MG63 (cell line): Measurements from ENCODE around the gene GPX7. TPM values are rescaled to one million over a fixed set of nuclear protein-coding genes. Genes with fewer than 3 reads are reported as not detected.
"Not testable (repeated sequence)": the region's sequence is repeated elsewhere in the genome, so short reads cannot be mapped to it uniquely, and the experiment has no call there.

ENCODE experiments used
- DNase-seq: peaks from one replicate; pipeline ENCODE4 v3.0.0-alpha.2; 2020
- H3K27me3 ChIP-seq: fragments of 250-450 bp; sonication (Bioruptor Pico); 2 replicates; pipeline ENCODE4 v1.5.1; 2020; ENCODE audit warnings: mild to moderate bottlenecking, moderate library complexity
- H3K36me3 ChIP-seq: fragments of 250-450 bp; sonication (Bioruptor Pico); 2 replicates; pipeline ENCODE4 v1.5.1; 2020; ENCODE audit warnings: mild to moderate bottlenecking, moderate library complexity
- H3K4me3 ChIP-seq: fragments of 250-450 bp; sonication (Bioruptor Pico); 2 replicates; pipeline ENCODE4 v1.5.1; 2020; ENCODE audit warnings: mild to moderate bottlenecking, moderate library complexity
- H3K9me3 ChIP-seq: fragments of 250-450 bp; sonication (Bioruptor Pico); 2 replicates; pipeline ENCODE4 v1.5.1; 2020; ENCODE audit warnings: mild to moderate bottlenecking, moderate library complexity
- total RNA-seq: library from RNA; depleted of rRNA; stranded (reverse); fragments of >200 nt; shearing (Covaris generic); gene quantifications from 2 replicates; pipeline ENCODE4 v1.2.3, GENCODE V29; 2014; ENCODE audit warnings: low replicate concordance

The GPX7 gene
- total RNA-seq, 1 experiment from 2014 or later, result 22.5 TPM

GRCh38 chr1:52578066-52578465 is 24.1 kb upstream of the GPX7 start:
- not testable (repeated sequence) for H3K4me3 ChIP-seq, DNase-seq, H3K27me3 ChIP-seq, H3K36me3 ChIP-seq, H3K9me3 ChIP-seq

- no peaks in the 10 kb centered on the region for H3K36me3 ChIP-seq
- H3K9me3 ChIP-seq, result no peaks in the 10 kb centered on the region
- H3K27me3 ChIP-seq, result no peaks in the 10 kb centered on the region
- no peak overlapping the region for H3K4me3 ChIP-seq
- DNase-seq, result no peak
Measured at GRCh38 chr1:52579415-52579814, 22.8 kb upstream of the GPX7 start.

- Histone ChIP-seq H3K9me3 (no peaks in the 10 kb centered on the region), H3K27me3 (no peaks in the 10 kb centered on the region), H3K4me3 (no peak overlapping the region), H3K36me3 (no peaks in the 10 kb centered on the region)
- DNase-seq, result no peak
Measured at GRCh38 chr1:52580283-52580682, 21.9 kb upstream of the GPX7 start.

GRCh38 chr1:52582116-52582696 is 20.0 kb upstream of the GPX7 start:
- no peaks in the 10 kb centered on the region for H3K36me3 ChIP-seq
- no peaks in the 10 kb centered on the region for H3K27me3 ChIP-seq
- no peak overlapping the region for H3K4me3 ChIP-seq
- DNase-seq, result no peak
- no peaks in the 10 kb centered on the region for H3K9me3 ChIP-seq

- DNase-seq, result no peak
- no peaks in the 10 kb centered on the region for H3K36me3 ChIP-seq
- H3K9me3 ChIP-seq, result no peaks in the 10 kb centered on the region
- no peak overlapping the region for H3K4me3 ChIP-seq
- H3K27me3 ChIP-seq, result no peaks in the 10 kb centered on the region
Measured at GRCh38 chr1:52585474-52585873, 16.7 kb upstream of the GPX7 start.

GRCh38 chr1:52588027-52588426 is 14.1 kb upstream of the GPX7 start:
- no peaks in the 10 kb centered on the region for H3K27me3 ChIP-seq
- DNase-seq, result no peak
- no peak overlapping the region for H3K4me3 ChIP-seq
- H3K9me3 ChIP-seq, result no peaks in the 10 kb centered on the region
- H3K36me3 ChIP-seq, result no peaks in the 10 kb centered on the region

- H3K36me3 ChIP-seq, result no peaks in the 10 kb centered on the region
- H3K4me3 ChIP-seq, result no peak overlapping the region
- H3K9me3 ChIP-seq, result no peaks in the 10 kb centered on the region
- H3K27me3 ChIP-seq, result no peaks in the 10 kb centered on the region
- no peak for DNase-seq
Measured at GRCh38 chr1:52588535-52588934, 13.6 kb upstream of the GPX7 start.

GRCh38 chr1:52590266-52590665 is 11.9 kb upstream of the GPX7 start:
- no peaks in the 10 kb centered on the region for H3K9me3 ChIP-seq
- H3K36me3 ChIP-seq, result no peaks in the 10 kb centered on the region
- H3K4me3 ChIP-seq, result no peak overlapping the region
- DNase-seq, result no peak
- H3K27me3 ChIP-seq, result no peaks in the 10 kb centered on the region

GRCh38 chr1:52592637-52593323 is 9.4 kb upstream of the GPX7 start:
- H3K27me3 ChIP-seq, result no peaks in the 10 kb centered on the region
- H3K36me3 ChIP-seq, result no peaks in the 10 kb centered on the region
- no peaks in the 10 kb centered on the region for H3K9me3 ChIP-seq
- H3K4me3 ChIP-seq, result no peak overlapping the region
- DNase-seq, result no peak

- Histone ChIP-seq H3K4me3 (no peak overlapping the region), H3K27me3 (no peaks in the 10 kb centered on the region), H3K9me3 (no peaks in the 10 kb centered on the region), H3K36me3 (no peaks in the 10 kb centered on the region)
- no peak for DNase-seq
Measured at GRCh38 chr1:52593495-52593894, 8.7 kb upstream of the GPX7 start.

GRCh38 chr1:52595061-52595460 is 7.1 kb upstream of the GPX7 start:
- Histone ChIP-seq H3K9me3 (no peaks in the 10 kb centered on the region), H3K27me3 (no peaks in the 10 kb centered on the region), H3K4me3 (no peak overlapping the region), H3K36me3 (no peaks in the 10 kb centered on the region)
- DNase-seq, result no peak

- H3K4me3 ChIP-seq, result no peak overlapping the region
- no peaks in the 10 kb centered on the region for H3K9me3 ChIP-seq
- H3K36me3 ChIP-seq, result no peaks in the 10 kb centered on the region
- H3K27me3 ChIP-seq, result no peaks in the 10 kb centered on the region
- DNase-seq, result no peak
Measured at GRCh38 chr1:52597912-52598311, 4.3 kb upstream of the GPX7 start.

- Histone ChIP-seq H3K9me3 (no peaks in the 10 kb centered on the region), H3K27me3 (no peaks in the 10 kb centered on the region), H3K4me3 (no peak overlapping the region), H3K36me3 (no peaks in the 10 kb centered on the region)
- no peak for DNase-seq
Measured at GRCh38 chr1:52598729-52599128, 3.4 kb upstream of the GPX7 start.

- no peaks in the 10 kb centered on the region for H3K36me3 ChIP-seq
- H3K9me3 ChIP-seq, result no peaks in the 10 kb centered on the region
- no peaks in the 10 kb centered on the region for H3K27me3 ChIP-seq
- no peak overlapping the region for H3K4me3 ChIP-seq
- no peak for DNase-seq
Measured at GRCh38 chr1:52599236-52599635, 2.9 kb upstream of the GPX7 start.

- no peaks in the 10 kb centered on the region for H3K9me3 ChIP-seq
- no peak overlapping the region for H3K4me3 ChIP-seq
- no peaks in the 10 kb centered on the region for H3K27me3 ChIP-seq
- no peak for DNase-seq
- no peaks in the 10 kb centered on the region for H3K36me3 ChIP-seq
Measured at GRCh38 chr1:52600533-52601179, 1.5 kb upstream of the GPX7 start.

GRCh38 chr1:52601519-52601918 is 652 bp upstream of the GPX7 start:
- Histone ChIP-seq H3K9me3 (no peaks in the 10 kb centered on the region), H3K4me3 (peak overlapping the region; percentile 45; the same call in 1 of the 2 replicates), H3K27me3 (no peaks in the 10 kb centered on the region), H3K36me3 (no peaks in the 10 kb centered on the region)
- DNase-seq, result no peak

- Histone ChIP-seq H3K4me3 (peak overlapping the region; percentile 45), H3K27me3 (no peaks in the 10 kb centered on the region), H3K9me3 (no peaks in the 10 kb centered on the region), H3K36me3 (no peaks in the 10 kb centered on the region)
- DNase-seq, result peak; percentile 19
Measured at GRCh38 chr1:52602856-52603600, 857 bp downstream of the GPX7 start.
